A549 treated with DMSO at 1 μM for 4 hours (cell line): ENCODE results near the gene STOML1. TPM values are rescaled to one million over a fixed set of nuclear protein-coding genes. Genes with fewer than 3 reads are reported as not detected.

Source experiments
- total RNA-seq: library from RNA; stranded (reverse); fragments of 200-300 nt; extraction: Qiagen RNA extraction; gene quantifications from 5 replicates; pipeline ENCODE4 v1.2.3, GENCODE V29; 2022; ENCODE audit warnings: low read depth

Gene STOML1, protein sequence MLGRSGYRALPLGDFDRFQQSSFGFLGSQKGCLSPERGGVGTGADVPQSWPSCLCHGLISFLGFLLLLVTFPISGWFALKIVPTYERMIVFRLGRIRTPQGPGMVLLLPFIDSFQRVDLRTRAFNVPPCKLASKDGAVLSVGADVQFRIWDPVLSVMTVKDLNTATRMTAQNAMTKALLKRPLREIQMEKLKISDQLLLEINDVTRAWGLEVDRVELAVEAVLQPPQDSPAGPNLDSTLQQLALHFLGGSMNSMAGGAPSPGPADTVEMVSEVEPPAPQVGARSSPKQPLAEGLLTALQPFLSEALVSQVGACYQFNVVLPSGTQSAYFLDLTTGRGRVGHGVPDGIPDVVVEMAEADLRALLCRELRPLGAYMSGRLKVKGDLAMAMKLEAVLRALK
- 9.4 to 13.0 TPM (median 11.4 TPM) in 5 replicates for total RNA-seq

DNA sequence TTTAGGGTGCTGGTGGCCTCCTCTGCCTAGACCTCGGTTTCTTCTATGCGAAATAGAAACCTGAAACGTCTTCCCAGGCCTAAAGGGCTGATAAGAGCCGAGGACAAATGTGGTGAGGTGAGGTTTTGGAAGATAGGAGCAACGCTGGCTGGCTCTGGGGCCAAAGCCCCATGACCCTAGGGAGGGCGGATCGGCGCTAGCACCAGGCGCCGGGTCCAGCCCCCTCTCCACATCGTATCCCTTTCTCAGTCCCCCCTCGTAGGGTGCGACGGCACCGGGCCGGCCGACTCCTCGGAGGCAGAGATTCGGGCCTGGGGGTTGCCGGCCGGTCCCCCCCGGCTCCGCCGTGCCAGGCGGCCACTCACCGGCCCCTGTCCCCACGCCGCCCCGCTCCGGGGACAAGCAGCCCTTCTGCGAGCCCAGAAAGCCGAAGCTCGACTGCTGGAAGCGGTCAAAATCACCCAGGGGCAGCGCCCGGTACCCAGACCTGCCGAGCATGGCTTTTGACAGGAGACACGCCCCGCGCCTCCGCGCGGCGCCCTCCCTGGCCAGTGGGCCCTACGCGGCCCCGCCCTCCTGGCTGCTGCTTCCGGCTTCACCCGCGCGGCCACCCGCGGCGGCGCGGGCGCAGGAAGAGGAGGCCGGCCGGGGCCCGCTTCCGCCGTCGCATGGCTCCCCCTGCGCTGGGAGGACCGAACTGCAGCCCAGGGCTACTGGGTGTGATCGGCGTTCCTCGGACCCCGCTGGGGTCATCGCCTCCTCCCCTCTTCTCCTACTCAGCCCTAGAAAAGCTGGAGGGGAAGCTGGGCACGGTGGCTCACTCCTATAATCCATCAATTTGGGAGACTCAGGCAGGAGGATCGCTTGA lies at the start of gene STOML1:
STOML1 (minus strand) TSS at position 570 of the 868 bp plus-strand sequence; CDS start at position 498, 72 bp downstream.

DNA sequence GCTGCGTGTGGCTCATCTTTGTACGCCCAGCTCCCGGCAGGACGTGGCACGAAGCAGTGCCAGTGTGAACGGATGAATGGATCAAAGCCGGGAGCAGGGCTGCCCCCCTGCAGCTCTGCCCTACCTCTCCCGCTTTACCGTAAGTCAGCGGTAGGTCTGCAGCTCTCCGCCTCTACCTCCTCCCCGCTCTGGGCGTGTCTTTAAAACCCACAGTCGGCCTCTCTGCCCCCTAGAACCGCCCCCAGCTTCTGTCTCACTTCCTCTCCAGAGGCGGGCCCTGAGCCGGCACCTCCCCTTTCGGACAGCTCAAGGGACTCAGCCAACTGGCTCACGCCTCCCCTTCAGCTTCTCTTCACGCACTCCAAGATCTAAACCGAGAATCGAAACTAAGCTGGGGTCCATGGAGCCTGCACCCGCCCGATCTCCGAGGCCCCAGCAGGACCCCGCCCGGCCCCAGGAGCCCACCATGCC lies 2.4 kb upstream of the STOML1 start, which contains the start of gene PML:
PML (plus strand) TSS at position 304 of the 471 bp plus-strand sequence; CDS start at position 401, 97 bp downstream.

Other genes starting within 250 kb of the STOML1 start
- 1.4 to 2.6 TPM (median 2.1 TPM) in 5 replicates for gene INSYN1, start 238.9 kb downstream of the STOML1 start, total RNA-seq
- not detected in 5 replicates for gene TBC1D21, start 118.7 kb downstream of the STOML1 start, total RNA-seq
- 0.43 to 0.92 TPM (median 0.55 TPM) in 5 replicates for gene LOXL1, start 65.8 kb downstream of the STOML1 start, total RNA-seq
- gene PML, start 2.4 kb upstream of the STOML1 start, total RNA-seq = 10.9 to 16.0 TPM (median 15.9 TPM) in 5 replicates
- gene GOLGA6A, start 90.3 kb upstream of the STOML1 start, total RNA-seq = 0.07 to 0.16 TPM in 2 of 5 replicates, not detected in the others
- gene ISLR2, start 138.3 kb upstream of the STOML1 start, total RNA-seq = 0.07 to 0.30 TPM (median 0.12 TPM) in 5 replicates
- gene ISLR, start 181.4 kb upstream of the STOML1 start, total RNA-seq = 0.15 to 0.41 TPM (median 0.25 TPM) in 5 replicates
- 48.6 to 75.8 TPM (median 62.5 TPM) in 5 replicates for gene STRA6, start 210.5 kb upstream of the STOML1 start, total RNA-seq
- 5.0 to 7.6 TPM (median 5.8 TPM) in 5 replicates for gene CCDC33, start 244.0 kb upstream of the STOML1 start, total RNA-seq